ENCODE measurements around the gene THAP7. TPM values are rescaled to one million over a fixed set of nuclear protein-coding genes. Genes with fewer than 3 reads are reported as not detected.

The THAP7 gene
- total RNA-seq, 1 donor from 2014 or later = 12.2 TPM

DNA sequence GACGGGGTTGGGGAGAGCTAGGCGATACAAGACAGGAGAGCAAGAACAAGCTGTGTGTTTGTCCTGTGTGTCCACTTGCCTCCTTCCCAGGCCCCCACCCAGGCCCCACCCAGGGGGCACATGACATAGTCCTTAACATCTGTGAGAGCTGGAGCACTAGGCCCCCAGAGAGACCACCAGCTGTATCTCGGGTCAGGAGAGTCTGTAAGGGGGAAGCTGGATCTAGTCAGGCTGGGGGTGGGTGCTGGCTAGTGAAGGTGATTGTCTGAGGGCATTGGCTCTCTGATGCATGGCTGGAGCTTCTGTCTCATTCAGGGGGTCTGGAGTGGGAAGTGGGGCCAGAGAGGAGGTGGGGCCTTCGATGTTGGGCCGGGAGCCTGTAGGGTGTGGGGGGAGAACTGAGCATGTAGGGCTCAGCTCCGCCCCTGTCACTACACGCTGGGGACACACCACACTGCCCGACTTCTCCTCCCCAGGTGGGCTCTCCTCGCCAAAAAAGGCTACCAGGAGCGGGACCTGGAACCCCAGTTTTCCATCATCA is 13.6 kb upstream of the THAP7 start:
- H3K36me3 ChIP-seq (ENCODE audit: insufficient read depth, low read length) = no peaks in the 10 kb centered on the region
- H3K4me3 Mint-ChIP-seq (ENCODE audit: unreplicated experiment) = peak overlapping the region; percentile 34
- H3K9ac ChIP-seq (ENCODE audit: low read length) = no peak overlapping the region
- DNase-seq (ENCODE audit: low read depth) = no peak
- TF ChIP-seq EZH2 (IDR thresholded peaks at IDR 0.05; ENCODE audit: insufficient read depth, low read length) = no peak
- TF ChIP-seq, protein P1, sequence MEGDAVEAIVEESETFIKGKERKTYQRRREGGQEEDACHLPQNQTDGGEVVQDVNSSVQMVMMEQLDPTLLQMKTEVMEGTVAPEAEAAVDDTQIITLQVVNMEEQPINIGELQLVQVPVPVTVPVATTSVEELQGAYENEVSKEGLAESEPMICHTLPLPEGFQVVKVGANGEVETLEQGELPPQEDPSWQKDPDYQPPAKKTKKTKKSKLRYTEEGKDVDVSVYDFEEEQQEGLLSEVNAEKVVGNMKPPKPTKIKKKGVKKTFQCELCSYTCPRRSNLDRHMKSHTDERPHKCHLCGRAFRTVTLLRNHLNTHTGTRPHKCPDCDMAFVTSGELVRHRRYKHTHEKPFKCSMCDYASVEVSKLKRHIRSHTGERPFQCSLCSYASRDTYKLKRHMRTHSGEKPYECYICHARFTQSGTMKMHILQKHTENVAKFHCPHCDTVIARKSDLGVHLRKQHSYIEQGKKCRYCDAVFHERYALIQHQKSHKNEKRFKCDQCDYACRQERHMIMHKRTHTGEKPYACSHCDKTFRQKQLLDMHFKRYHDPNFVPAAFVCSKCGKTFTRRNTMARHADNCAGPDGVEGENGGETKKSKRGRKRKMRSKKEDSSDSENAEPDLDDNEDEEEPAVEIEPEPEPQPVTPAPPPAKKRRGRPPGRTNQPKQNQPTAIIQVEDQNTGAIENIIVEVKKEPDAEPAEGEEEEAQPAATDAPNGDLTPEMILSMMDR (IDR thresholded peaks at IDR 0.05; ENCODE audit: insufficient read depth, low read depth, low read length) = no peak
- H3K27ac ChIP-seq (ENCODE audit: low read depth, low read length) = no peak overlapping the region
- peaks cover 21% of the 10 kb centered on the region for H3K4me1 ChIP-seq (ENCODE audit: insufficient read depth, low read length)
- no peaks in the 10 kb centered on the region for H4K20me1 ChIP-seq (ENCODE audit: insufficient read depth, low read length)
- no peak overlapping the region for H2AFZ ChIP-seq (ENCODE audit: low read depth, low read length)
- H3K36me3 Mint-ChIP-seq (ENCODE audit: low read depth, unreplicated experiment) = peaks cover 3% of the 10 kb centered on the region
- peaks cover 23% of the 10 kb centered on the region for H3K27me3 Mint-ChIP-seq (ENCODE audit: low read depth, unreplicated experiment)
- FAIRE-seq = no peak
- no peak overlapping the region for H3K4me3 ChIP-seq (ENCODE audit: insufficient read depth, low read depth, low read length)
- H3K79me2 ChIP-seq (ENCODE audit: insufficient read depth, low read length) = no peaks in the 10 kb centered on the region
- peaks cover 8% of the 10 kb centered on the region for H3K4me1 Mint-ChIP-seq (ENCODE audit: low read depth, unreplicated experiment)
- no peaks in the 10 kb centered on the region for H3K27me3 ChIP-seq (ENCODE audit: insufficient read depth, low read length)
- H3K9me3 Mint-ChIP-seq (ENCODE audit: unreplicated experiment) = peaks cover 8% of the 10 kb centered on the region
- H3K27ac Mint-ChIP-seq (ENCODE audit: unreplicated experiment) = no peak overlapping the region
- H3K9me3 ChIP-seq (ENCODE audit: insufficient read depth, low read depth, low read length) = no peaks in the 10 kb centered on the region
- peak overlapping the region; percentile 88 for H3K4me2 ChIP-seq (ENCODE audit: low read length)

DNA sequence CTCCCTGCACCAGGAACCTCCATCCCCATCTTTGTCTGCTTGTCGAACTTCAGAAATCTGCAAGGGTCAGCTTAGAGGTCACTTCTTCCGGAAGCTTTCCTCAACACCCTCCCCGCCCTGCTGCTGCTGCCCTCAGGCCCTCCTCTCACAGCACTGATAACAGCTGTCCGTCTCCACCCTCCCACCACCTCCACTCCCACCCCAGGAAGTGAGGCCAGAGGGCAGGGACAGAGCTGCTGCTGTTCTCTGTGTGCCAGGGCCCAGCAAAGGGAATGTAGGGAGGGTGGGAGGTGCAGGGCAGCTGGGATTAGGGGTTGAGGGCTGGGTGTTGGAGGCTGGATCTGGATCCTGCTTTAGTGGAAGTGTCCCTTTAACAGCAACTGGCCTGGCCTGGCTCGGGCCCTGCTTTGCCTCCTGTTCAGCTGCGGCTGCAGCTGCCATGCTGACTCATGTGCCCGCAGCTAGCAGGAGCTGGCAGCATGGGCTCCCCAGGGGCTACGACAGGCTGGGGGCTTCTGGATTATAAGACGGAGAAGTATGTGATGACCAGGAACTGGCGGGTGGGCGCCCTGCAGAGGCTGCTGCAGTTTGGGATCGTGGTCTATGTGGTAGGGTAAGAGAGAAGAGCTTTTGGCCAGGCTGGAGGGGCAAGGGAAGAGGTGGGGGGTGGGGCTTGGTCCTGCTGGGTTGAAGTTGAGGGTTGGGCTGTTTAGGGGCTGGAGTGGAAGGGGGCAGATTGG is 13.0 kb upstream of the THAP7 start, which contains the start of gene P2RX6:
P2RX6 (plus strand) TSS at position 440 of the 740 bp plus-strand sequence; CDS start at position 450, 10 bp downstream.
- H2AFZ ChIP-seq (ENCODE audit: low read depth, low read length) = peak within 1 kb of the TSS; percentile 86
- H3K27me3 Mint-ChIP-seq (ENCODE audit: low read depth, unreplicated experiment) = peaks cover 21% of the 10 kb centered on the region
- peaks cover 8% of the 10 kb centered on the region for H3K9me3 Mint-ChIP-seq (ENCODE audit: unreplicated experiment)
- no peak for FAIRE-seq
- H3K36me3 Mint-ChIP-seq (ENCODE audit: low read depth, unreplicated experiment) = peaks cover 3% of the 10 kb centered on the region
- H4K20me1 ChIP-seq (ENCODE audit: insufficient read depth, low read length) = no peaks in the 10 kb centered on the region
- no peaks in the 10 kb centered on the region for H3K27me3 ChIP-seq (ENCODE audit: insufficient read depth, low read length)
- H3K9ac ChIP-seq (ENCODE audit: low read length) = peak within 1 kb of the TSS; percentile 69
- peak; percentile 16 for DNase-seq (ENCODE audit: low read depth)
- peak within 1 kb of the TSS; percentile 10 for H3K27ac ChIP-seq (ENCODE audit: low read depth, low read length)
- H3K9me3 ChIP-seq (ENCODE audit: insufficient read depth, low read depth, low read length) = no peaks in the 10 kb centered on the region
- peak within 1 kb of the TSS; percentile 88 for H3K4me3 Mint-ChIP-seq (ENCODE audit: unreplicated experiment)
- peaks cover 8% of the 10 kb centered on the region for H3K4me1 Mint-ChIP-seq (ENCODE audit: low read depth, unreplicated experiment)
- H3K4me3 ChIP-seq (ENCODE audit: insufficient read depth, low read depth, low read length) = peak within 1 kb of the TSS; percentile 57
- H3K4me2 ChIP-seq (ENCODE audit: low read length) = peak within 1 kb of the TSS; percentile 88
- TF ChIP-seq, protein P1 (IDR thresholded peaks at IDR 0.05; ENCODE audit: insufficient read depth, low read depth, low read length) = no peak
- no peak for TF ChIP-seq EZH2 (IDR thresholded peaks at IDR 0.05; ENCODE audit: insufficient read depth, low read length)
- no peaks in the 10 kb centered on the region for H3K36me3 ChIP-seq (ENCODE audit: insufficient read depth, low read length)
- H3K27ac Mint-ChIP-seq (ENCODE audit: unreplicated experiment) = peak within 1 kb of the TSS; percentile 92
- H3K4me1 ChIP-seq (ENCODE audit: insufficient read depth, low read length) = peaks cover 21% of the 10 kb centered on the region
- H3K79me2 ChIP-seq (ENCODE audit: insufficient read depth, low read length) = no peaks in the 10 kb centered on the region
